Muscle of back (tissue), 11 donors: ENCODE data around the gene CAPN5. TPM values are rescaled to one million over a fixed set of nuclear protein-coding genes. Genes with fewer than 3 reads are reported as not detected.
A peak's percentile ranks its signal among the peaks of the same experiment; 100 is the strongest.

Experiments used
- DNase-seq, 3 donors: peaks; one replicate each; pipeline versions ENCODE4 v3.0.0 to v3.0.0-alpha.2; 2013
- polyA plus RNA-seq, 10 donors: library from polyadenylated mRNA; unstranded; fragments of 120-200 nt; gene quantifications; one replicate each; pipeline ENCODE4 v1.2.1, GENCODE V29; 2013; ENCODE audit not compliant: insufficient read length in 10 of 10

CAPN5 gene
- polyA plus RNA-seq, 10 donors: 8.3 to 14.8 (median 10.4) TPM

GRCh38 chr11:77147668-77148321, 81.0 kb downstream of the CAPN5 start:
- no peak for DNase-seq

GRCh38 chr11:77148963-77149715, 82.4 kb downstream of the CAPN5 start:
- no peak for DNase-seq

GRCh38 chr11:77149716-77150392, 83.1 kb downstream of the CAPN5 start:
- DNase-seq: no peak

GRCh38 chr11:77150836-77151235, 84.1 kb downstream of the CAPN5 start:
- no peak for DNase-seq

- DNase-seq: no peak
These were observed 85.2 kb downstream of the CAPN5 start for GRCh38 chr11:77151804-77152509.

- DNase-seq: peak in 1 of 3 donors; percentile 56
These were observed 86.1 kb downstream of the CAPN5 start for GRCh38 chr11:77152846-77153245.

GRCh38 chr11:77153276-77154185, 86.8 kb downstream of the CAPN5 start:
- DNase-seq: no peak

- DNase-seq: peak; percentile 54 to 71 (median 54)
These were observed 87.8 kb downstream of the CAPN5 start for GRCh38 chr11:77154381-77155081.

GRCh38 chr11:77155082-77155475, 88.3 kb downstream of the CAPN5 start:
- DNase-seq: no peak

- DNase-seq: no peak
These were observed 88.9 kb downstream of the CAPN5 start for GRCh38 chr11:77155556-77156130.

GRCh38 chr11:77156396-77157195, 89.8 kb downstream of the CAPN5 start:
- no peak for DNase-seq

- DNase-seq: no peak
These were observed 91.4 kb downstream of the CAPN5 start for GRCh38 chr11:77158041-77158695.

GRCh38 chr11:77159219-77159936, 92.6 kb downstream of the CAPN5 start:
- no peak for DNase-seq

- no peak for DNase-seq
These were observed 93.2 kb downstream of the CAPN5 start for GRCh38 chr11:77159937-77160495.

GRCh38 chr11:77163271-77163670, 96.5 kb downstream of the CAPN5 start:
- no peak for DNase-seq

GRCh38 chr11:77165066-77165465, 98.3 kb downstream of the CAPN5 start:
- DNase-seq: no peak

GRCh38 chr11:77166021-77166420, 99.2 kb downstream of the CAPN5 start:
- DNase-seq: no peak
